GM21529 (cell line): Measurements from ENCODE around the gene A4GALT.

Experiments used
- ATAC-seq: cut with Tn5 transposase; IDR thresholded peaks from one replicate; pipeline ENCODE4 v1.9.1; 2021; ENCODE audit not compliant: unreplicated experiment

Gene A4GALT

DNA sequence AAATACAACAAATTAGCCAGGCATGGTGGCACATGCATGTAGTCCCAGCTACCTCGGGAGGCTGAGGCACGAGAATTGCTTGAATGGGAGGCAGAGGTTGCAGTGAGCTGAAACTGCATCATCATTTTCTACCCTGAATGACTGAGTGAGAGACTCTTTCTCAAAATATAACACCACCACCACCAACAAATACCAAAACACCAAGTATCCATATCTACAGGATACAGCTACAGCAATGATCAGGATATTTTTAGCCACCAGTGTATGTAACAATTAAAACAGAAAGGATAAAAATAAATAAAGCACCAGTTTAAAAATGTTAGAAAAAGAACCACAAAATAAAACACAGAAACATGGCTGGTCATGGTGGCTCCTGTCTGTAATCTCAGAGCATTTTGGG lies 13.2 kb downstream of the A4GALT start:
- no peak for ATAC-seq

DNA sequence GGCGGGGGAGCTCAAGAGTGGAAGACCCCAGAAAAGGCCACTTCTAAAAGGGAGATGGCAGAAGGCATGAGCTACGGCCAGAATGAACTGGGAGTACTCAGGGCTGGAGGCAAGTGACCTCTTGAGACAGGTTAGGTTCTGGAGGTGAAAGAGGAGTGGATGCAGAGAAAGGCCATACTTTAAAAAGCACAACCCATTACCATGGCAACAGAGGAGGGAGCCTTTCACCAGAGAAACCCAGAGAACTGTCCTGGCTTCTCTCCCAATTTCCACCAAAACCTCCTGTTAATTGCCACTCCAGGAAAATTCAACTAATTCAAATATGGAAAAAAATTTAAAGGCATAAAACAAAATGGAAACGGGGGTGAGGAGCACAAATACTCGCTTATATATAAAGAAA lies 15.8 kb downstream of the A4GALT start:
- no peak for ATAC-seq

DNA sequence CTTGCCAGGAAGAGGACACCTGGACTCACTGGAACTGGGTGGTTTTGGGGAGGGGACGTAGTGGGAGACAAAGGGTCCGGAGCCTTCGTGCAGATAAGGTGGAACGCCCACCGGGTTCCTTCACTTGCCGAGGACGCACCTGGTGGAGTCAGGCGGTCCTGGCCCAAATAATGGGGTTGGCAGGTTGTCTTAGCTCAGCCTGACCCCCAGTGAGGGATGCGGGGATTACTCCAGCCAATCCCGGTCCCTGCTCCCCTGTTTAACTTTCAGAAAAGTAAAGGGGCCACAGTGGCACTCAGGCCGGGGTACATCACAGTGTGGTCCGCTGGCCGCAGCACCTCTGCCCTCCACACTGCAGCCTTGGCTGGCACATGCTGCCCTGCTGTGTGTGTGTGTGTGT lies 18.0 kb downstream of the A4GALT start:
- no peak for ATAC-seq

DNA sequence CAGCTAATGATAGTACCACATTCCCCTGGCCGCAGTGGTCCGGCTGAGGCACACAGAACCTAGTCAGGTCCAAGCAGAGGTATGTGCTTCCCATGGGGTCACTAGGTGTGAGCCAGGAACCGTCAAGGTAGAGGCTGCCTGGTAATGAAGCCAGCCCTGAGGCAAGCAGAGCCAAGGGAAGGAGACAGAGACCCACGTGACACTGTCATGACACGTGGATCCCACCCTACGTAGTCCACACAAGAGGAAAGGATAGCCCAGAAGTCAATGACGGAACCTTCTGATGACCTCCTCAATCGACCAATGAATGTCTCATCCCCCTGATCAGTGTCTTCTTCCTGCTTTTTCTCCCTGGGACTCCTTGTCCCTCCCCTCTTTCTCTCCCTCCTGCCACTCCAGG lies 19.0 kb downstream of the A4GALT start:
- ATAC-seq: no peak

DNA sequence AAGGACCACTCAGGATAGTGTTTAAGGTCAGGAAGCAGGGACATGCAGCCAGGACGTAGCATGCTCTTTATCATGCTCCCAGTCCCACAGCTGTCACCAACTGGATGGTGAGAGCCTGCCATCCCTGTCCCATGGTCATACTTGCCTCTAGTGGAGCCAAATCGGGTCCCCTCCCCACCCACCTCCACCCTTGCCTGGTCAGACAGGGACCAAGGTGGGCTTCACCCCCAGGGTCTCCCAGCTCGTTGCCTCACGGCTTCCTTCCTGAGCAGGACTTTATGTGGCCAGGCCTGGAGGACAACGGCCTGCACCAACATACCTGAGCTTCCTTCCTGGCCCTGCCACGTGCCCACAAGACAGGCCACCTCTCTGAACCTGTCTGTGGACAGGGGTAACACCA lies 19.8 kb downstream of the A4GALT start:
- no peak for ATAC-seq

DNA sequence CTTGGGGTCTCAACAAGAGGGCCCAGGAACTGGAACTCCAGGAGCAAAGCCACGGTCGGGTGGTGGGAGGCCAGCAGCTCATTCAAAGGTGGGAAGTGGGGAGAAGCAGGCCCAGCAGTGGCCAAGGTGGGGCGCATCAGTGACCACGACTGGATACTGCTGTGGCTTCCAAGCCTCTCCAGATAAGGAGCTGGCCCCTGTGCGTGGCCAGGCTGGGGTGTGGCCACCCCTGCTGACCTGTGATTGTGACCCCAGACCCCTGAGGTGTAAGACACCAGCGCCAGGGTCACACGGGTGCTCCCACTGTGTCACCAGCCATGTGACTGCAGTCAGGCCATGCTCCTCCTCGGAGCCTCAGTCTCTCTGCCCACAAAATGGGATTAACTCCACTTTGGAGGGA lies 20.3 kb downstream of the A4GALT start:
- no peak for ATAC-seq

DNA sequence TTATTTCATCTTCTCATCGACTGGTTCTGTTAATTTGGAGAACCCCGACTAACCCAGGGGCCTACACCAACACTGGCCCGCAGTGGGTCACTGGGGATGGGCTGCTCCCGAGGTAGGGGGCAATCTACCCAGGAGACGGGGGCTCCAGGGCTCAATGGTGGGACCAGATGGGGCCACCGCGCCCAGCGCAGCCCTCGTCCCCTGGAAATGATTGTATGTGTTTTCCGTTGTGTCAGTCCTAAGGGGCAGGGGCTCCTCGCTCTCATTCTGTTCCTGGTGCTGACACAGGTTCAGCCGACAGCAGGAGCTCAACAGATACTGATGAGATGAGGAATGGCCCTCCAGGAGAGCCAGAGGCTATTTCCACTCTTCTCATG lies 20.7 kb downstream of the A4GALT start:
- ATAC-seq: no peak

DNA sequence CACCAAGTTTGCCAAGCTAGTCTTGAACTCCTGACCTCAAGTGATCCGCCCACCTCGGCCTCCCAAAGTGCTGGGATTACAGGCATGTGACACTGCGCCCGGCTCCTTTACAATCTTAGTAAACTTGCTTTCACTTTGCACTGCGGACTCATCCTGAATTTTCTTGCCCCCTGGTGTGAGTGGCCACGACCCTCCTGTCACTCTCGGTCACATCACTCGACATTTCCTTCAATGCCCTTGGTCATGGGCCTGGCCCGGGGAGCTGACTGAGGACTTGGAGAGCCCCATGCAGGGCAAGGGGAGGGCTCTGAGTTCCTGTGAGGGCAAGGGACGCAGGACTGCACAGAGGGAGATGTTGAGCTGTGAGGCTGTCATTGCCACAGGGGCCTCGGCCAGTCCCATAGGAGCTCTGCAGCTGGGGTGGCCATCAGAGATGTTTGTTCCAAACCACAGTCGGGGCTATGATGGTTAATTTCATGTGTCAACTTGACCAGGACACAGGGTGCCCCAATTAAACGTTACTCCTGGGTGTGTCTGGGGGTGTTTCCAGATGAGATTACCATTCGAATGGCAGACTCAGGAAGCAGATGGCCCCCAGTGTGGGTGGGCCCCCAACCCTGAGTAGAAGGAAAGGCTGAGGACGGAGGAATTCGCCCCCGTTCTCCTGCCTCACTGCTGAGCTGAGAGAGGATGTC lies 21.2 kb downstream of the A4GALT start:
- no peak for ATAC-seq

DNA sequence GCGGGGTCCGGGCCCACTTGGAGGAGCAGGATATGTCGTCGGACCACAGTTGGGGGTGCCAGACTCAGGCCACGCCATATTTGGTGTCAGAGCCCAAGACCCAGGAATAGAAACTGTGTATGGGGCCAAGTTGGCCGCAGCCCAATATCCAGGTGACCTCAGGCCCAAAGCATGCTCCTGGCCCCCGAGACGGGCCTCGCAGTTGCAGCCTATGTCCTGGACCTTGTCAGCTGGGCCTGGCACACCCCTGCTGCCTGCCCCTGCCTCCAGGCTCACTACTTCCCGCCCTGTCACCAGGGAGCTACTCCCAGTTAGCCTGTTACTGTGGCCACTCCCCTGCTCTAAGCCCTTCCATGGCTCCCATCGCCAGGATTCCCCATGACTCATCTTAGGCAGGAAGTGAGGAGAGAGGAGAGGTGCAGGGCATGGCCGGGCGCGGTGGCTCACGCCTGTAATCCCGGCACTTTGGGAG lies 23.1 kb downstream of the A4GALT start:
- ATAC-seq: no peak

DNA sequence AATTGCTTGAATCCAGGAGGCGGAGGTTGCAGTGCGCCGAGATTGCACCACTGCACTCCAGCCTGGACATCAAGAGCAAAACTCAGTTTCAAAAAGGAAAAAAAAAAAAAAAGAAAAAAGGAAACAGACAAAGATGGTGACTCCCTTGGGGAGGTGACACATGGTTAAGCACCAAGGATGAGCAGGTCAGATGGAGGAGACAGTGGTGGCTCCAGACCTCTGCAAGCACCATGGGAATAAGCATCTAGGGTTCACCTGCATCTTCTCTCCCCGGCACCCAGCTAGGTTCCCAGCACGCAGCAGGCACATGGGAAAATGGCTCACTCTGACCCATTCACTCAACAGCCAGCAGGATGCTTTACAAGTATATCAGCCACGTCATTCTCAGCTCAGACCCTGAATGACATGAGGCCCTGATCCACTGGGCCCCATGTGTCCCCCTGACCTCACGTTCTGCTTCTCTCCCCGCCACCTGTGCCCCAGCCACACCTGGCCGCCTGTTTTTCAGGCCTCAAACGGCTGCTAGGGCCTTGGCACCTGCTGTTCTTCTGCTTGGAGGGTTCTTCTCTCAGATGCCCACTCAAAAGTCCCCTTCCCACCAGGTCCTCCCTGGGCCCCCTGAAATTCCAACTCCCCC lies 24.2 kb downstream of the A4GALT start:
- no peak for ATAC-seq

DNA sequence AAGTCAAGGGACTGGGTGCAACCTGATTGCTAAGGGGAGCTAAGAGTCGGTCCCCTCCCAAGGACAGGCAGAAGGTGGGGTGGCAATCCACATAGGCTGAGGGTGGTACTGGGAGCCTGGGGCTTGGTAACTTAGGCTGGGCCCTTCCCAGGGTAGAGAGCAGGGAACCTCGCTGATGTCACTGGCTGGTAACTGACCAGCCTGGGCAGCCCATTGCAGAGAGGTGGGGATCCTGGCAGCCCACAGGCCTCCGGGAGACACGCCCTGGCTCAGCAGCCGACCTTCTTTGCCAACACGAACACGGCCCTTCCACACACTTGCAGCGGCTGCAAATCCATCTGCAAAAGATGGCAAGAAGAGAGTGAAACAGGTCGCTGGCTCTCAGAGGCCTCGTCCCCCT lies 25.4 kb downstream of the A4GALT start:
- no peak for ATAC-seq

DNA sequence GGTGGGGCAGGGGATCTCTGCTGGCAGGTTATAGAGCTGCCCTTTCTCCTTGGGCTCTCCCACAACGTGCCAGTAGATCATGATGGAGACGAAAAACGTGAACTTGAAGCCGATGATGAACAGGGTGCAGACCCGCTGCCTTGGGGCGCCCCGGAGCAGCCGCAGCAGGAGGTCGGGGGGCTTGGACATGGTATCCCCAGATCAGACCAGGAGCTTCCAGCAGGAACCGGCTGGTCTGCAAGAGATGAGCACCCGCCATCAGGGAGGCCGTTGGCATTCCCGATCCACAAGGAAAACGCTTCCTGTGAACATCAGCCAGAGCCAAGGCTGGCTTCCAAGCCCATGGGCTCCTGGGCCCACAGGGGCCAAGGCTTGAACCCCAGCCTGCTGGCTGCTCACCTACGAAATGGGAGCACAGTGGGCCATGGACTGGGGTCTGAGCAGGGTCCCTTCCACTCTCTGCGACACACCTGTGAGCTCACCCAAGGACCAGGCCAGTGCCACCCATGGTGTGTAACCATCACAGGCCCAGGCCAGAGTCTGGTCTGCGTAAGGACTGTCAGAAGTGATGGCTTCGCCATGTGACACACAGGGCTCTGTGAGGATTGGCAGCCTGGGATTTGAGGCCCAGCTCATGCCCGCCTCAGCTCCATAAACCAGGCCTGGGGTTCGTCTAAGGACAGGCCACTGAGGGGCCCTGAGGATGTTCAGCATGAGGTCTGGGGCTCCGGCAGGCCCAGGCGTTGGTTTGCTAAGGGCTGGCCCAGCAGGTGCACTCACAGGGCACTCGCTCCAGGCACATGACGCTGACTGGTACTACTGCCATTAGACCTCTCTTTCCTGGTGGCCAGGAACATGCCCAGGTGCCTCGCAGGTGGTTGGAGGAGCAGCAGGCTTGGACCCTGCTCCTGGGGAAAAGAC lies 26.6 kb downstream of the A4GALT start:
- ATAC-seq: no peak

DNA sequence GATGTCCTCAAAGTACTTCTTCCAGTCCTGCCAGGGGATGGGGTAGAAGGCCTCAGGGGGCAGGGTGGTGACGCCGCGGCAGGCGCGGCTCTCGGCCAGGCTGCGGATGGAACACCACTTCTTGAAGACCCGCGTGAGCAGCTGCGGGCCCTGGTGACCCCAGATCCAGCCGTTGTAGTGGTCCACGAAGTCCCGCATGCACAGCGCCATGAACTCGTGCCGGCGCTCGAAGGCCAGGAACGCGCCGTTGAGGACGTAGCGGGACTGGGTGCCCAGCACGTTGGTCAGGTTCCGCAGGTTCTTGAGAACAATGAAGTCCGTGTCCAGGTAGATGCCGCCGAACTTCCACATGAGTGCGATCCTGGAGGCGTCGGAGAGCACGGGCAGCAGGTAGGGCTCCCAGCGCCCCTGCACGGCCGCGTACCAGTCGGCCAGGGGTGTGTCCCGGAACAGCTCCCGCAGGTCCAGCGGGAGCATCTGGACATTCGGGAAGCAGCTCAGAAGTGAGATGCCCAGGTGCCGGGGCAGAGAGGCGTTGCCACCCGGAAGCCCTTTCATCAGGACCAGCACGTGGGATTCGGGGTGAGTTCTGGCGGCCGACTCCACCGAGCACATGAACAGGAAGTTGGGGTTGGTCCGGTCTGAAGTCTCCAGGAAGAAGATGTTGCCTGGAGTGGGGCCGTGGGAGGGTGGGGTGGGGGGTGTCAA lies 27.5 kb downstream of the A4GALT start:
- ATAC-seq: no peak

DNA sequence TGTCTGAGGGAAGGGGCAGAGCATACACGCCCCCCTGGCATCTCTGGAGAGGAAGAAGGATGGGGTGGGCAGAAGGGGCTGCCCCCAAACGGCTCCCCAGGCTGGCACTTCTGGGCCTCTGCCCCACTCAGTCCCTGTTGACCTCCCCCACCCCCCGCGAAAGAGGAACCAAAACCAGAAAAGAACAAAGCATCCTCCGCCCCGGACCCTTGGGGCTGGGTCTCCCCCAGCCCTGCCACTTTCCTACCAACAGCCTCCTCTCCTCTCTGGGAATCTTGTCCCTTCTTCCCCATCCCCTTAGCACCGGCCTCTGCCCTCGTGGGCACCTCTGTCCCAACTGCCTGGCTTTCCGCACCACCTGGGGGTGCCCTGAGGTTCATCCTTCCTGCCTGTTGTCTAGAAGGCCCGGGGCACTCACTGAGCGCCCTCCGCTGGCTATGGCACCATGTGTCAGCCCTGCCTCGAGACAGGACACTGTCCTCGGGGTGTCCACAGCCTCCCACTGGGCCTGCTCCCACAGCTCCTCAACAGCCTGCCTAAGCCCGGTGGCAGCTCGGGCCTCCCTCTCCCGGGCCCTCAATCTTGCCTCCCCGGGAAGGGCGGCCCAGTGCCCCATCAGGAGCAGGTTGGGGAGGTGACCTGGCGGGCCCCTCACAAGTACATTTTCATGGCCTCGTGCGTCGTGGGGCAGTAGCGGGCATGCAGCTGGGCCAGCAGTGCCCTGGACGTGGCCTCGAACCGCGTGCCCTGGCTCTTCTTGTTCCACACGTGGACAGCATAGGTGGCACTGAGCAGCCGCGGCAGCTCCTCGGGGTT lies 28.2 kb downstream of the A4GALT start:
- ATAC-seq: no peak

DNA sequence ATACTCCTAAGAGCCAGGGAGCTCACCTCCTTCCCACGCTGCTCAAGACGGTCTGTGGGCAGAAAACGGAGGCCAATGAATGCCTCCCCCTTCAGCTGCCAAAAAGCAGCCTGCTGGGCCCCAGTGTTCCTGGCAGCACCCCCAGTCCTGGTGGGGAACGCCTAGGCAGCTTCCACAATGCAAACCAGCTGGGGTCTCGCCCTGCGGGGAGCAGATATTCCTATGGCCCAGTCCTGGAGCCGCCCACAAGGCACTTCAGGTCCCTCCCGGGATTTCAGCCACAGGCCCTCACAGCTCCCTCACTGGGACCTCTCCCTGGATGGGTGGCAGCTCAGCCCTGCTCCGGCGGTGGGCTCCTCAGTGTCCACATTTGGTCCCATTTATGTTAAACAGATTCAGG lies 29.2 kb downstream of the A4GALT start:
- ATAC-seq: no peak

DNA sequence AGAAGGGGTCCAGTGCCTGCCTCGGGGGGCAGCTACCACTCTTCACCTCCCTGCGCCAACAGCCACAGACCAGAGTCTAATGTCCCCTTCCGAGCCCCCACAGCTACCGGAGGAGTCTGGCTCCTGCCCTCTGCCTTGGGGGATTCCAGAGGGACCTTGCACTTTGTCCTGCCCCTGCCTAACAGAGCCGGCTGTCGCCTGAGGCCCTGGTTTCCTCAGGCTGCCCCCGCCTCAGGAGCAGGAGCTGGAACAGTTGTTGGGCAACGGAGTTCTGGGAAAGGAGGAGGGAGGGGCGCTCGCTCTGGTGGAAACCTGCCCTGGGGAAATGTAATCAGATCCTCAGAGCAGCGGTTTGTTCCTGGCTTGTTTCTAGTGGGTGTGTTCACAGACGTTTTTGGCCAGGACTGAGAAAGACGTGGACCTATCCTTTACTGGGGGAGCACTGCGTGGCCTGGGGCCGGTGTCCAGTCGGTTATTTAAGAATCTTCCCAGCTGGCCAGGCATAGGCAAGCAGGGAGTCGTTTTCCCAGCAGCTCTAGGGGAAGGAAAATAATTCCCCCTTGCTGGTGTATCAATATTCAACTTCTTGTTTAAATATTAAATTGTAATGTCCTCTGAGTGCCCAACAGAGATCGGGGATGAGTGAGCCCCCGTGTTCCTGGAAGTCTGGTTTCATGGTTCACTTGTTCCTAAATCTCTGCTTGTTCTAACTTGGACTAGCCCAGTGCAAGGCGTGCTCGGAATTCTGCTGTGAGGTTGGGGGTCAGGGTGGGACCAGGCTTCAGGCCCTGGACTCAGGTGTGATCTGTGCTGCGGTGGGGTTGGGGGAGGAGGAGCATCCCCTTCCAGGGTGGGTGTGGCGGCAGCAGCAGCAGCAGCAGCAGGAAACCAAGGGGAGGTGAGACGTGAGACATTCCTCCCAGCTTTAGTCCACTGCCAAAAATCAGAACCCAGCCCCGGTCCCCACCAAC lies 32.1 kb downstream of the A4GALT start:
- no peak for ATAC-seq

DNA sequence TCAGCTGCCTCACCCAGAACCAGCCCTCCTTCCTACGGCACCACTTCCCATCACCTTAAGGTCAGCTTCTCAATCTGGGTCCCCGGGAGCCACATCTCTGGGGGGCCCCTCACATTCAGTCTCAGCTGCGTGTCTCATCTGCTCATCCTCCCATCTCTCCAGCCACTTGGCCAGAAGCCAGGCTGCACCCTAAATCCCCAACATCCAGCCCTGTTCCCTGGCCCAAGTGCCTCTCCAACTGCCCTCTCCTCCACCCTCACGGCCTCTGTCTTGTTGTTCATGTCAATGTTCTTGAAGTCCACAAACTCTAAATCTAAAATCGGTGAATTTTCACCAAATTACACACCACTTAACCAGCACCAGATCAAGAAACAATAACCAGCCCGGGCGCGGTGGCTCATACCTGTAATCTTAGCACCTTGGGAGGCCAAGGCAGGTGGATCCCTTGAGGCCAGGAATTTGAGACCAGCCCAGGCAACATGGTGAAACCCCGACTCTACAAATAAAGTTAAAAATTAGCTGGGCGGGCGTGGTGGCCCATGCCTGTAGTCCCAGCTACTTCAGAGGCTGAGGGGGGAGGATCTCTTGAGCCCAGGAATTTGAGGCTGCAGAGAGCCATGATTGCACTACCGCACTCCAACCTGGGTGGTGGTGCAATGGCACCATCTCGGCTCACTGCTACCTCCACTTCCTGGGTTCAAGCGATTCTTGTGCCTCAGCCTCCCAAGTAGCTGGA lies 33.7 kb downstream of the A4GALT start:
- no peak for ATAC-seq

DNA sequence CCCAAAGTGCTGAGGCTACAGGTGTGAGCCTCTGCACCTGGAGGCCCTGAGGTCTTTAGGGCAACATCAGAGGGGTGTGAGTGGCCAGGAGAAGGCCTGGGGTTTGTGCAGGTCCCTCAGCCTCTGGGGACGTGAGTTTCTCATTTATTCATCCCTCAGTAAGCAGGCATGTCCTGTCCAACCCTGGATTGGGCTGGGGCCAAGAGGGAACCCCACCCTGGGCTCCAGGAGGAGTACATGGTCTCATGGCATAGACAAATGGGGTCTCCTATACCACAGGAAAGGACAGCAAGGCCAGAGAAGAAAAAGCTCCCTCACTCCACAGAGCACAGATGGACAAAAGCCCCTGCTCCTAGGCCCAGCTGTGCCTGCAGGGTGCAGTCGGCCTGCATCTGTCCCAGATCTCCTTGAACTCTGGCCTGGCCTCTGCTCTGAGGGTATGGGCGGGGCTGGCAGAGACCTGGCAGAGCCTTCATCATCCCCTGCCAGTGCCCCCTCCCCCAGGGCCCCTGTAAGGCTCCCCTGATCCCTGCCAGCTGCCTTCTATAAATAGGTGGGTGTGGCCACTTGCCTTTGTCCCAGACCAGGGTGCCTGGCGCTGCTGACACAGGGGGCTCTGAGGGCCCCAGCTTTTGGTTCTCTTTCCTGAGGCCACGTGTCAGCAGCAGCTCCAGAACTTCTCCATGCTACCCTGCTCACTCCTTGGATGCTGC lies 34.6 kb downstream of the A4GALT start:
- no peak for ATAC-seq
